ENCODE measurements around the gene CIT. TPM values are rescaled to one million over a fixed set of nuclear protein-coding genes. Genes with fewer than 3 reads are reported as not detected.

Gene CIT
- total and polyA plus RNA-seq, 9 donors = 0.39 to 3.6 (median 1.7) TPM

GRCh38 chr12:119770146-119770545, 107.0 kb downstream of the CIT start:
- no peak overlapping the region for H3K4me3 ChIP-seq
- no peaks in the 10 kb centered on the region for H3K36me3 ChIP-seq
- 88 to 92% (median 91%) methylated on average over 5 of the region's 5 CpGs for WGBS, 3 donors
- H3K27me3 ChIP-seq = no peaks in the 10 kb centered on the region
- intact Hi-C loops (cut with DNase I) = no loop called here
- no peak for DNase-seq
- H3K9me3 ChIP-seq = no peaks in the 10 kb centered on the region
- H3K27ac ChIP-seq = no peak overlapping the region
- no peaks in the 10 kb centered on the region for H3K4me1 ChIP-seq (ENCODE audit: insufficient read depth)
- TF ChIP-seq POLR2A (IDR thresholded peaks at IDR 0.05) = no peak

- no peak for DNase-seq
- Histone ChIP-seq H3K4me1 (ENCODE audit: insufficient read depth) (no peaks in the 10 kb centered on the region), H3K36me3 (no peaks in the 10 kb centered on the region), H3K4me3 (no peak overlapping the region), H3K27ac (no peak overlapping the region), H3K9me3 (no peaks in the 10 kb centered on the region), H3K27me3 (no peaks in the 10 kb centered on the region)
- intact Hi-C loops (cut with DNase I) = no loop called here
- WGBS, 3 donors = 95 to 97% (median 97%) methylated on average over 4 of the region's 4 CpGs
- TF ChIP-seq, protein P1, sequence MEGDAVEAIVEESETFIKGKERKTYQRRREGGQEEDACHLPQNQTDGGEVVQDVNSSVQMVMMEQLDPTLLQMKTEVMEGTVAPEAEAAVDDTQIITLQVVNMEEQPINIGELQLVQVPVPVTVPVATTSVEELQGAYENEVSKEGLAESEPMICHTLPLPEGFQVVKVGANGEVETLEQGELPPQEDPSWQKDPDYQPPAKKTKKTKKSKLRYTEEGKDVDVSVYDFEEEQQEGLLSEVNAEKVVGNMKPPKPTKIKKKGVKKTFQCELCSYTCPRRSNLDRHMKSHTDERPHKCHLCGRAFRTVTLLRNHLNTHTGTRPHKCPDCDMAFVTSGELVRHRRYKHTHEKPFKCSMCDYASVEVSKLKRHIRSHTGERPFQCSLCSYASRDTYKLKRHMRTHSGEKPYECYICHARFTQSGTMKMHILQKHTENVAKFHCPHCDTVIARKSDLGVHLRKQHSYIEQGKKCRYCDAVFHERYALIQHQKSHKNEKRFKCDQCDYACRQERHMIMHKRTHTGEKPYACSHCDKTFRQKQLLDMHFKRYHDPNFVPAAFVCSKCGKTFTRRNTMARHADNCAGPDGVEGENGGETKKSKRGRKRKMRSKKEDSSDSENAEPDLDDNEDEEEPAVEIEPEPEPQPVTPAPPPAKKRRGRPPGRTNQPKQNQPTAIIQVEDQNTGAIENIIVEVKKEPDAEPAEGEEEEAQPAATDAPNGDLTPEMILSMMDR (IDR thresholded peaks at IDR 0.05) = no peak
- TF ChIP-seq POLR2A (IDR thresholded peaks at IDR 0.05) = no peak
- TF ChIP-seq EP300 (IDR thresholded peaks at IDR 0.05) = no peak
Observed at GRCh38 chr12:119762619-119763018, 114.5 kb downstream of the CIT start.

DNA sequence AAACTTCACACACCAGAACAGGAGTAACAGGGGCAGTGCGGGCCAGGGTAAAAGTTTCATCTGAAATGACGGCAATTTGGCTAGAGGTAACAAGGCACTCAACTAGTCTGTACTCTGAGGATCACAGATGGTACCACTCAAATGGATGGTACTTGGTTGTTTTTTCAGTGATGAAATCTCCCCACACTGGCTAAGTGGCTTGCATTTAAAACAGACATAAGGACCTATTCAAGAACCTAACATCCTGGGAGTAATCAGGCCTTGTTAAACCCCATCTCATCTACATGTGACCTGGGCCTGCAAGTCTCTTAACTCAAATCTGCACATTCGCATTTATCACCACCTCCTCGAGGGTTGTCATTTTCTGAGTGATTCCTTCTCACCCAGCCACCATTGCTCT, 118.4 kb downstream of the CIT start:
- no peaks in the 10 kb centered on the region for H3K36me3 ChIP-seq
- H3K9me3 ChIP-seq = no peaks in the 10 kb centered on the region
- no peak for TF ChIP-seq EP300 (IDR thresholded peaks at IDR 0.05)
- no peak for TF ChIP-seq POLR2A (IDR thresholded peaks at IDR 0.05)
- TF ChIP-seq, protein P1 (IDR thresholded peaks at IDR 0.05) = no peak
- no peaks in the 10 kb centered on the region for H3K27me3 ChIP-seq
- H3K4me1 ChIP-seq (ENCODE audit: insufficient read depth) = no peaks in the 10 kb centered on the region
- WGBS, 3 donors = 94 to 99% (median 95%) methylated on average over 4 of the region's 4 CpGs
- no peak for DNase-seq
- intact Hi-C loops (cut with DNase I) = no loop called here
- H3K4me3 ChIP-seq = no peak overlapping the region
- H3K27ac ChIP-seq = no peak overlapping the region

DNA sequence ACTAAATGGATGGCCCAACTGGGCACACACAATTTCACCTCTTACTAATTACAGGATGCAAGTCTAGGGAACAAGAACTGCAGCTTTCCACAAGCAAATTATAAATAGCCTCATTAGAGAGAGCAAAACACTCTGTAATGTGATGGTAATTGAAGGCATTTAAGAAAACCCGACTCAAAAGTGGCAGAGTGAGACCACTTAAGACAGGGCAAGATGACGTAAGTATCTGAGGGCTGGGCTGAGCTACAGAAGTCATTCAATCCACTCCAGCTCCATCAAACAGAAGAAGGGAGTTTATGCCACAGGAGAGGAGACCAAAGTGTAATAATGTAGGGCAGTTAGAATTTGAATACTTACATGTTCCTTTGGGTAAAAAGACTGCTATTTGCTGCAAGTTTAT, 118.9 kb downstream of the CIT start:
- TF ChIP-seq, protein P1 (IDR thresholded peaks at IDR 0.05) = no peak
- no peak for TF ChIP-seq EP300 (IDR thresholded peaks at IDR 0.05)
- no peak for TF ChIP-seq POLR2A (IDR thresholded peaks at IDR 0.05)
- intact Hi-C loops (cut with DNase I) = no loop called here
- Histone ChIP-seq H3K27ac (no peak overlapping the region), H3K4me1 (ENCODE audit: insufficient read depth) (no peaks in the 10 kb centered on the region), H3K36me3 (no peaks in the 10 kb centered on the region), H3K27me3 (no peaks in the 10 kb centered on the region), H3K9me3 (no peaks in the 10 kb centered on the region), H3K4me3 (no peak overlapping the region)
- 97 to 100% (median 98%) methylated on average over 2 of the region's 2 CpGs for WGBS, 3 donors
- no peak for DNase-seq

GRCh38 chr12:119751961-119752360, 125.2 kb downstream of the CIT start:
- no peak for DNase-seq
- H3K27me3 ChIP-seq = no peaks in the 10 kb centered on the region
- H3K36me3 ChIP-seq = no peaks in the 10 kb centered on the region
- TF ChIP-seq, protein P1 (IDR thresholded peaks at IDR 0.05) = no peak
- TF ChIP-seq POLR2A (IDR thresholded peaks at IDR 0.05) (no peak), EP300 (IDR thresholded peaks at IDR 0.05) (no peak)
- H3K27ac ChIP-seq = no peak overlapping the region
- H3K4me3 ChIP-seq = no peak overlapping the region
- intact Hi-C loops (cut with DNase I) = no loop called here
- no peaks in the 10 kb centered on the region for H3K4me1 ChIP-seq (ENCODE audit: insufficient read depth)
- no peaks in the 10 kb centered on the region for H3K9me3 ChIP-seq
- whole genome bisulfite sequencing, 3 donors = 91 to 97% (median 95%) methylated on average over 9 of the region's 9 CpGs
